Endothelial cell of umbilical vein (primary cell): ENCODE measurements around the gene CMTR1. TPM values are rescaled to one million over a fixed set of nuclear protein-coding genes. Genes with fewer than 3 reads are reported as not detected.

Source experiments
- BruUV-seq: library from RNA; stranded (reverse); fragments of 400-500 nt; replicated peaks from 2 replicates; lab custom pipeline; 2021; lab: Mats Ljungman, UMichigan
- CTCF ChIA-PET: fragments of 300-600, 350-600 bp; sonication (Branson Sonifier 250); formaldehyde crosslinking; loops from one replicate; lab custom pipeline; 2021; ENCODE audit warnings: antibody characterized with exemption, inconsistent platforms; lab: Charles Lee
- POLR2A ChIA-PET: fragments of 300-600, 350-600 bp; sonication (Branson Sonifier 250); formaldehyde crosslinking; loops from one replicate; lab custom pipeline; 2021; ENCODE audit warnings: antibody characterized with exemption, inconsistent platforms; lab: Charles Lee
- DNase-seq: peaks from one replicate; pipeline ENCODE4 v3.0.0-alpha.2; 2011; ENCODE audit warnings: low read depth, low spot score
- FAIRE-seq: peaks from 2 replicates; lab custom pipeline; 2011; peaks lifted over from hg19 to GRCh38; lab: Jason Lieb, UNC
- H2AFZ ChIP-seq: 2 replicates; pipeline ENCODE4 v1.6.0; 2012; ENCODE audit warnings: low read depth, low read length, control low read depth, inconsistent platforms
- H3K27ac ChIP-seq: 2 replicates; pipeline ENCODE4 v1.5.1; 2011; ENCODE audit warnings: low read depth, mild to moderate bottlenecking, control low read depth, low read length, moderate library complexity; ENCODE audit not compliant: insufficient read depth
- H3K27me3 ChIP-seq, 2 experiments: 2 replicates each; pipeline versions ENCODE4 v1.6.0 to v1.6.1; 2011; ENCODE audit warnings: low read length in 2 of 2, mixed read lengths in 1 of 2; ENCODE audit not compliant: control insufficient read depth in 2 of 2, insufficient read depth in 2 of 2
- H3K36me3 ChIP-seq, 2 experiments: 2 replicates in 1 of 2; 3 replicates in 1 of 2; pipeline ENCODE4 v1.5.1; 2011; ENCODE audit warnings: low read length in 2 of 2, mild to moderate bottlenecking in 1 of 2, moderate library complexity in 1 of 2; ENCODE audit not compliant: control insufficient read depth in 2 of 2, insufficient read depth in 2 of 2; ENCODE audit errors: extremely low read depth in 1 of 2
- H3K4me1 ChIP-seq: 3 replicates; pipeline ENCODE4 v1.5.1; 2011; ENCODE audit warnings: mild to moderate bottlenecking, low read length; ENCODE audit not compliant: control insufficient read depth, insufficient read depth; ENCODE audit errors: extremely low read depth
- H3K4me2 ChIP-seq: 2 replicates; pipeline ENCODE4 v1.6.1; 2011; ENCODE audit warnings: low read length, control low read depth, mixed read lengths; ENCODE audit not compliant: insufficient read depth
- H3K4me3 ChIP-seq, 3 experiments: fragments of 200-600 bp in 1 of 3; sonication (generic), shearing (Covaris generic) in 1 of 3; replicated peaks in 1 of 3; 2 replicates each; pipeline ENCODE4 v1.5.1; 2011 to 2016; ENCODE audit warnings: control low read depth in 3 of 3, low read length in 3 of 3, mild to moderate bottlenecking in 2 of 3, inconsistent platforms in 1 of 3, low read depth in 1 of 3, moderate library complexity in 1 of 3; ENCODE audit not compliant: insufficient read depth in 1 of 3
- H3K79me2 ChIP-seq: 2 replicates; pipeline ENCODE4 v1.6.0; 2012; ENCODE audit warnings: low read length, inconsistent platforms; ENCODE audit not compliant: control insufficient read depth, insufficient read depth
- H3K9ac ChIP-seq: replicated peaks from 2 replicates; pipeline ENCODE3; 2011; ENCODE audit warnings: low read length, control low read depth; ENCODE audit not compliant: insufficient read depth; ENCODE audit errors: extremely low read depth
- H3K9me1 ChIP-seq: replicated peaks from 3 replicates; pipeline ENCODE4 v1.6.0; 2011; ENCODE audit warnings: mild to moderate bottlenecking, low read length; ENCODE audit not compliant: control insufficient read depth, insufficient read depth; ENCODE audit errors: extremely low read depth
- H3K9me3 ChIP-seq: replicated peaks from 2 replicates; pipeline ENCODE4 v1.5.1; 2012; ENCODE audit warnings: low read length, inconsistent platforms; ENCODE audit not compliant: control insufficient read depth, insufficient read depth
- H4K20me1 ChIP-seq: replicated peaks from 2 replicates; pipeline ENCODE3; 2011; ENCODE audit warnings: mild to moderate bottlenecking, low read length; ENCODE audit not compliant: control insufficient read depth, insufficient read depth; ENCODE audit errors: extremely low read depth
- FOS ChIP-seq: IDR thresholded peaks from 2 replicates; pipeline ENCODE4 v1.6.1; 2011; ENCODE audit warnings: mild to moderate bottlenecking, low read length, moderate library complexity, borderline replicate concordance; ENCODE audit not compliant: insufficient read depth
- GATA2 ChIP-seq: IDR thresholded peaks from 2 replicates; pipeline ENCODE4 v1.7.0; 2011; ENCODE audit warnings: low read depth, mild to moderate bottlenecking, moderate library complexity, mixed read lengths, low read length; ENCODE audit not compliant: insufficient read length, insufficient read depth
- JUN ChIP-seq: IDR thresholded peaks from 2 replicates; pipeline ENCODE4 v1.6.1; 2011; ENCODE audit warnings: borderline replicate concordance, low read depth; ENCODE audit not compliant: insufficient read length, insufficient read depth
- MAX ChIP-seq: IDR thresholded peaks from 2 replicates; pipeline ENCODE4 v1.6.1; 2011; ENCODE audit not compliant: insufficient read depth, insufficient read length
- MYC ChIP-seq: IDR thresholded peaks from one replicate; pipeline ENCODE4 v1.6.1; 2011; ENCODE audit warnings: mild to moderate bottlenecking, low read depth, low read length
- POLR2A ChIP-seq: IDR thresholded peaks from 2 replicates; pipeline ENCODE4 v1.6.1; 2012; ENCODE audit warnings: low read depth, mild to moderate bottlenecking, control low read depth, low read length
- POLR2AphosphoS5 ChIP-seq: IDR thresholded peaks from 2 replicates; pipeline ENCODE4 v1.6.1; 2012; ENCODE audit warnings: low read depth, mild to moderate bottlenecking, control low read depth, low read length, moderate library complexity; ENCODE audit not compliant: insufficient read depth
- dilution Hi-C: fragments of 300-500 bp; cut with MboI; formaldehyde crosslinking; loops from one replicate; pipeline ENCODE4 v1.15.0; 2019; ENCODE audit warnings: low sequenced_read_pairs; ENCODE audit not compliant: extremely low pct_ligation_motif_present
- intact Hi-C: fragments of 100-400 bp; cut with micrococcal nuclease; formaldehyde crosslinking; loops from one replicate; pipeline ENCODE4 v1.10.0; 2022
- polyA plus RNA-seq, 4 experiments: library from polyadenylated mRNA; depleted of rRNA in 3 of 4; stranded (reverse) in 3 of 4; unstranded in 1 of 4; fragments of >200 nt; gene quantifications; 2 replicates each; pipeline versions ENCODE4 v1.2.1 to v1.2.3, GENCODE V29; 2011 to 2012; ENCODE audit warnings: missing spikeins in 1 of 4
- total RNA-seq: library from RNA; stranded (reverse); gene quantifications from 2 replicates; pipeline ENCODE4 v1.2.3, GENCODE V29; 2021

The CMTR1 gene
- total and polyA plus RNA-seq, 2 donors (not counting 3 experiments of a cell fraction or from before 2014, with no cell fraction given) = 19.5 to 38.0 TPM

- Histone ChIP-seq H4K20me1 (no peaks in the 10 kb centered on the region), H3K4me3 (no peak overlapping the region), H3K36me3 (no peaks in the 10 kb centered on the region), H3K27me3 (peaks cover 2 to 6% of the 10 kb centered on the region in 2 experiments), H3K9ac (no peak overlapping the region), H3K79me2 (no peaks in the 10 kb centered on the region), H2AFZ (no peak overlapping the region), H3K9me3 (no peaks in the 10 kb centered on the region), H3K4me2 (peak overlapping the region; percentile 81), H3K27ac (peak overlapping the region; percentile 72), H3K4me1 (peaks cover 23% of the 10 kb centered on the region), H3K9me1 (no peaks in the 10 kb centered on the region)
- TF ChIP-seq FOS = no peak
- no peak for TF ChIP-seq MAX
- dilution Hi-C loops = no loop called here
- no peak for DNase-seq
- POLR2A ChIA-PET = no interaction called here
- FAIRE-seq = no peak
- CTCF ChIA-PET = interaction anchor here (1.4 to 1.8 kb wide), 3 partner anchors 15 to 169 kb away, joined by 4 to 11 read pairs (median 8); no protein-coding TSS in a partner anchor
- intact Hi-C loops = no loop called here
- BruUV-seq = no TSS peak
Measured at GRCh38 chr6:37523412-37523811, 90.4 kb downstream of the CMTR1 start.

GRCh38 chr6:37524025-37524969 is 91.3 kb downstream of the CMTR1 start:
- Histone ChIP-seq H3K4me1 (peaks cover 23% of the 10 kb centered on the region), H2AFZ (peak overlapping the region; percentile 81), H3K9ac (no peak overlapping the region), H3K9me1 (no peaks in the 10 kb centered on the region), H3K36me3 (no peaks in the 10 kb centered on the region), H4K20me1 (no peaks in the 10 kb centered on the region), H3K9me3 (no peaks in the 10 kb centered on the region), H3K4me2 (peak overlapping the region; percentile 81), H3K79me2 (no peaks in the 10 kb centered on the region), H3K4me3 (no peak overlapping the region), H3K27ac (peak overlapping the region; percentile 72), H3K27me3 (peaks cover 2 to 9% of the 10 kb centered on the region in 2 experiments)
- peak; percentile 89 for FAIRE-seq
- dilution Hi-C loops (no loop called here), intact Hi-C loops (loop anchor here (1.0 kb wide), 2 partner anchors 23 to 25 kb away; partner anchors contain the start of gene CCDC167)
- TF ChIP-seq FOS (peak; percentile 73), GATA2 (no peak), JUN (peak; percentile 59), MYC (no peak), POLR2A (no peak), MAX (no peak), POLR2AphosphoS5 (peak; percentile 41)
- ChIA-PET POLR2A (no interaction called here), CTCF (interaction anchor here (0.7 to 1.8 kb wide), 8 partner anchors 11 to 168 kb away, joined by 3 to 11 read pairs (median 4); partner anchors contain the start of gene CCDC167)
- no TSS peak for BruUV-seq
- DNase-seq = peak; percentile 85
